IMR-90 (cell line): ENCODE results near the gene STAT1. TPM values are rescaled to one million over a fixed set of nuclear protein-coding genes. Genes with fewer than 3 reads are reported as not detected.

ENCODE experiments used
- ATAC-seq: fragments of 200-7000 bp; cut with Tn5 transposase; 2 replicates; pipeline ENCODE4 v1.9.1; 2020; ENCODE audit warnings: low read depth, mild to moderate bottlenecking, moderate library complexity
- BruUV-seq: library from RNA; stranded (reverse); fragments of 400-500 nt; replicated peaks from 2 replicates; lab custom pipeline; 2021; lab: Mats Ljungman, UMichigan
- CTCF ChIA-PET: fragments of 300-600 bp; formaldehyde crosslinking; extraction: SDS; loops from one replicate; lab custom pipeline; 2021; ENCODE audit warnings: antibody characterized with exemption; lab: Yijun Ruan, JAX
- POLR2A ChIA-PET: fragments of 300-600 bp; sonication (Branson Sonifier 250); formaldehyde crosslinking; loops from one replicate; lab custom pipeline; 2022; ENCODE audit warnings: antibody characterized with exemption; ENCODE audit not compliant: unreplicated experiment; lab: Charles Lee
- DNase-seq: peaks from one replicate; pipeline ENCODE4 v3.0.0; 2013
- H2AFZ ChIP-seq: replicated peaks from 2 replicates; pipeline ENCODE3; 2013; ENCODE audit warnings: low read length, mild to moderate bottlenecking; ENCODE audit not compliant: poor library complexity
- H2AK5ac ChIP-seq: 2 replicates; pipeline ENCODE4 v1.6.1; 2013; ENCODE audit warnings: low read depth, low read length, inconsistent platforms
- H2AK9ac ChIP-seq: replicated peaks from 2 replicates; pipeline ENCODE3; 2013; ENCODE audit warnings: mild to moderate bottlenecking, low read depth, low read length, moderate library complexity; ENCODE audit not compliant: poor library complexity
- H2BK120ac ChIP-seq: 2 replicates; pipeline ENCODE4 v1.6.1; 2013; ENCODE audit warnings: low read depth, low read length, inconsistent platforms
- H2BK15ac ChIP-seq: 3 replicates; pipeline ENCODE4 v1.6.1; 2013; ENCODE audit warnings: low read depth, low read length, inconsistent platforms
- H2BK20ac ChIP-seq: 2 replicates; pipeline ENCODE4 v1.6.1; 2013; ENCODE audit warnings: low read depth, mild to moderate bottlenecking, inconsistent platforms, low read length, moderate library complexity
- H2BK5ac ChIP-seq: 2 replicates; pipeline ENCODE4 v1.6.1; 2013; ENCODE audit warnings: mild to moderate bottlenecking, low read depth, low read length, inconsistent platforms; ENCODE audit not compliant: poor library complexity, severe bottlenecking
- H3K14ac ChIP-seq: replicated peaks from 2 replicates; pipeline ENCODE4 v1.6.1; 2013; ENCODE audit warnings: low read depth, low read length, inconsistent platforms
- H3K18ac ChIP-seq: 2 replicates; pipeline ENCODE4 v1.6.1; 2013; ENCODE audit warnings: low read depth, low read length, control low read depth
- H3K23ac ChIP-seq: 2 replicates; pipeline ENCODE4 v1.6.1; 2013; ENCODE audit warnings: low read depth, low read length, inconsistent platforms
- H3K27ac ChIP-seq: 2 replicates; pipeline ENCODE4 v1.5.1; 2013; ENCODE audit warnings: mild to moderate bottlenecking, control low read depth, low read length; ENCODE audit not compliant: insufficient read depth
- H3K27me3 ChIP-seq: 2 replicates; pipeline ENCODE4 v1.6.1; 2013; ENCODE audit warnings: low read length; ENCODE audit not compliant: control insufficient read depth, insufficient read depth
- H3K36me3 ChIP-seq: 2 replicates; pipeline ENCODE4 v1.6.1; 2013; ENCODE audit warnings: low read length, mixed read lengths; ENCODE audit not compliant: control insufficient read depth, insufficient read depth
- H3K4ac ChIP-seq: 2 replicates; pipeline ENCODE4 v1.6.1; 2013; ENCODE audit warnings: low read depth, low read length, inconsistent platforms
- H3K4me1 ChIP-seq: 2 replicates; pipeline ENCODE4 v1.6.1; 2013; ENCODE audit warnings: low read length, mixed read lengths; ENCODE audit not compliant: control insufficient read depth, insufficient read depth
- H3K4me2 ChIP-seq: 2 replicates; pipeline ENCODE4 v1.6.1; 2013; ENCODE audit warnings: low read depth, mild to moderate bottlenecking, control low read depth, low read length, moderate library complexity
- H3K4me3 ChIP-seq: 2 replicates; pipeline ENCODE4 v1.5.1; 2013; ENCODE audit warnings: low read depth, mild to moderate bottlenecking, control low read depth, low read length, moderate library complexity; ENCODE audit not compliant: insufficient read depth
- H3K56ac ChIP-seq: 2 replicates; pipeline ENCODE4 v1.6.1; 2013; ENCODE audit warnings: low read length, inconsistent platforms; ENCODE audit not compliant: insufficient read depth; ENCODE audit errors: extremely low read depth
- H3K79me1 ChIP-seq, 2 experiments: 2 replicates each; pipeline ENCODE4 v1.6.1; 2013; ENCODE audit warnings: low read length in 2 of 2, inconsistent platforms in 1 of 2, low read depth in 1 of 2
- H3K9ac ChIP-seq: 2 replicates; pipeline ENCODE4 v1.6.1; 2013; ENCODE audit warnings: low read depth, low read length, control low read depth
- H3K9me1 ChIP-seq: 2 replicates; pipeline ENCODE4 v1.6.1; 2013; ENCODE audit warnings: low read length, inconsistent platforms; ENCODE audit not compliant: insufficient read depth
- H3K9me3 ChIP-seq: 2 replicates; pipeline ENCODE4 v1.6.1; 2013; ENCODE audit warnings: low read length; ENCODE audit not compliant: control insufficient read depth, insufficient read depth
- H4K20me1 ChIP-seq: 2 replicates; pipeline ENCODE4 v1.6.1; 2013; ENCODE audit warnings: low read length, inconsistent platforms; ENCODE audit not compliant: insufficient read depth
- H4K5ac ChIP-seq: 2 replicates; pipeline ENCODE4 v1.6.1; 2013; ENCODE audit warnings: mild to moderate bottlenecking, low read depth, low read length, control low read depth
- H4K8ac ChIP-seq, 2 experiments: 2 replicates each; pipeline ENCODE4 v1.6.1; 2013; ENCODE audit warnings: low read depth in 2 of 2, low read length in 2 of 2, control low read depth in 1 of 2, inconsistent platforms in 1 of 2
- H4K91ac ChIP-seq: 2 replicates; pipeline ENCODE4 v1.6.1; 2013; ENCODE audit warnings: low read depth, low read length, inconsistent platforms; ENCODE audit not compliant: insufficient read depth
- CEBPB ChIP-seq: IDR thresholded peaks from 2 replicates; pipeline ENCODE4 v1.6.1; 2012; ENCODE audit warnings: low read depth, low read length, improper control_type of control experiment
- RCOR1 ChIP-seq: IDR thresholded peaks from 2 replicates; pipeline ENCODE4 v1.6.1; 2012; ENCODE audit warnings: mild to moderate bottlenecking, low read length, improper control_type of control experiment; ENCODE audit not compliant: insufficient replicate concordance
- WGBS, 2 experiments: methylation state at CpG; one replicate each; pipeline versions ENCODE4 v1.1.5 to v1.1.7; 2013; ENCODE audit warnings: missing lambda C conversion rate in 2 of 2; ENCODE audit not compliant: insufficient read length in 1 of 2; ENCODE audit errors: extremely low coverage in 2 of 2; 5-methylcytosine and 5-hydroxymethylcytosine counted together
- dilution Hi-C: fragments of 300-500 bp; cut with HindIII; formaldehyde crosslinking; loops from one replicate; pipeline ENCODE4 v1.14.3; 2018; ENCODE audit warnings: low sequenced_read_pairs; ENCODE audit not compliant: unreplicated experiment
- in situ Hi-C: fragments of 300-500 bp; cut with MboI; formaldehyde crosslinking; loops from 3 replicates; pipeline ENCODE4 v1.14.3; 2019; ENCODE audit warnings: low sequenced_read_pairs, inconsistent platforms, mixed read lengths
- intact Hi-C: fragments of 100-400 bp; cut with micrococcal nuclease; formaldehyde crosslinking; loops from 2 replicates; pipeline ENCODE4 v1.10.0; 2022
- polyA plus RNA-seq, 3 experiments: library from polyadenylated mRNA; depleted of rRNA; stranded (reverse); fragments of >200 nt; gene quantifications; 2 replicates each; pipeline ENCODE4 v1.2.3, GENCODE V29; 2012; ENCODE audit warnings: low replicate concordance in 1 of 3
- total RNA-seq: library from RNA; depleted of rRNA; stranded (reverse); fragments of >200 nt; gene quantifications from 2 replicates; pipeline ENCODE4 v1.2.3, GENCODE V29; 2012

The STAT1 gene
- total and polyA plus RNA-seq, 2 of the 4 experiments (the other 2 are of a cell fraction): 43.2 to 67.9 TPM

DNA sequence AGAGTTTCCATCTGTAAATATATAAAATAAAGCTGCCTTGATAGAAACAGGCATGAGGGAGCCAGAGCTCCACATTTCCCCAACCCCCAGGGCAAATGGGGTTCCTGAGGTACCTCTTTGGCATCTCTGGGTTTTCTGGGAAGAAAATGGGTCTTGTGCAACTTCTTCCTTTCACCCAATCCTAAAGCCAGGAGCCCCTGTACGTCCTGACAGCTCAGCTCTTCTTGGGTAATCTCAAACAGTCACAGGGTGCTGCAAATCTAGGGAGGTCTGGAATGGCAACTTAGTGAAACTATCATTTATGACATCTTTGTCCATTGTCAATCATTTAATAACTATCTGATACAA is 36.6 kb upstream of the STAT1 start:
- Histone ChIP-seq H3K4me1 (peaks cover 21% of the 10 kb centered on the region), H3K9ac (0 out of 2 replicates have a peak overlapping the region, but pooled peaks have one; percentile 12), H3K23ac (peak overlapping the region; percentile 97), H3K14ac (peak overlapping the region; percentile 98), H3K27ac (peak overlapping the region; percentile 92), H3K36me3 (no peaks in the 10 kb centered on the region), H3K9me1 (peaks cover 11% of the 10 kb centered on the region), H2AFZ (peak overlapping the region; percentile 62), H3K4me3 (no peak overlapping the region), H2BK20ac (peak overlapping the region; percentile 95), H4K20me1 (no peaks in the 10 kb centered on the region; the same call in 1 of the 2 replicates), H2BK15ac (peak overlapping the region; percentile 77; the same call in 2 of the 3 replicates), H2BK120ac (peak overlapping the region; percentile 99), H3K18ac (peak overlapping the region; percentile 87), H3K9me3 (no peaks in the 10 kb centered on the region), H4K8ac (peak overlapping the region; percentile 61 to 84), H4K5ac (peak overlapping the region; percentile 43), H2AK5ac (peak overlapping the region; percentile 90), H2BK5ac (peak overlapping the region; percentile 94), H3K79me1 (no peaks in the 10 kb centered on the region; a peak in 1 of 4 replicates), H3K56ac (peak overlapping the region; percentile 87), H3K27me3 (no peaks in the 10 kb centered on the region), H3K4me2 (peak overlapping the region; percentile 40), H4K91ac (peak overlapping the region; percentile 96), H3K4ac (peak overlapping the region; percentile 79), H2AK9ac (peak overlapping the region; percentile 71)
- DNase-seq (peak; percentile 75), ATAC-seq (peak; percentile 30)
- dilution Hi-C loops (no loop called here), intact Hi-C loops (no loop called here), in situ Hi-C loops (loop anchor here (5.0 to 10.0 kb wide), 2 partner anchors 102 to 444 kb away; partner anchors contain the start of gene STAT4)
- WGBS, 2 experiments: no CpG with 5 or more reads among the region's 1 CpG
- no peak for TF ChIP-seq RCOR1
- TF ChIP-seq CEBPB: peak; percentile 94
- ChIA-PET POLR2A (interaction anchor here (0.6 to 1.0 kb wide), 2 partner anchors 13 to 39 kb away, joined by 5 to 6 read pairs; no protein-coding TSS in a partner anchor), CTCF (interaction anchor here (0.5 to 5.6 kb wide), 10 partner anchors 12 to 879 kb away, joined by 3 to 53 read pairs (median 6); no protein-coding TSS in a partner anchor)
- no TSS peak for BruUV-seq
